ENCODE measurements around the gene PDIA2.

The PDIA2 gene

GRCh38 chr16:269061-269796 is 13.7 kb upstream of the PDIA2 start:
- no peaks in the 10 kb centered on the region for H3K79me1 ChIP-seq (replicated peaks; ENCODE audit: low read length, poor library complexity, severe bottlenecking)
- DNase-seq = no peak
- H3K4ac ChIP-seq (ENCODE audit: low read depth in 1 of 2, low read length in 2 of 2) = no peak overlapping the region
- H2AFZ ChIP-seq (ENCODE audit: low read depth, low read length) = no peak overlapping the region
- no peak overlapping the region for H2BK15ac ChIP-seq (ENCODE audit: low read depth, poor library complexity, severe bottlenecking)
- H3K14ac ChIP-seq (ENCODE audit: low read length in 2 of 2) = no peak overlapping the region
- peaks cover 8 to 21% of the 10 kb centered on the region in 2 experiments for H3K36me3 ChIP-seq (ENCODE audit: control insufficient read depth in 1 of 2, insufficient read depth in 2 of 2, low read depth in 1 of 2, low read length in 2 of 2)
- no peak overlapping the region for H2BK5ac ChIP-seq (ENCODE audit: low read depth, low read length, poor library complexity, severe bottlenecking)
- H4K91ac ChIP-seq (ENCODE audit: low read length) = no peak overlapping the region
- H3K27ac ChIP-seq (ENCODE audit: low read length, poor library complexity, severe bottlenecking) = no peak overlapping the region
- H2BK120ac ChIP-seq (ENCODE audit: low read depth, low read length) = no peak overlapping the region
- H3K23ac ChIP-seq (ENCODE audit: low read length in 2 of 2) = no peak overlapping the region
- H4K8ac ChIP-seq (ENCODE audit: low read length) = no peak overlapping the region
- peaks cover 4% of the 10 kb centered on the region for H3K4me1 ChIP-seq (ENCODE audit: control insufficient read depth, insufficient read depth, low read depth, low read length)
- peaks cover 9 to 35% of the 10 kb centered on the region in 2 experiments for H3K27me3 ChIP-seq (ENCODE audit: control insufficient read depth in 1 of 2, insufficient read depth in 1 of 2, low read length in 2 of 2)
- no peaks in the 10 kb centered on the region for H3K9me3 ChIP-seq (ENCODE audit: control insufficient read depth, low read length)
- no peak overlapping the region for H3K9ac ChIP-seq (ENCODE audit: low read length)
- no peak overlapping the region for H3K4me2 ChIP-seq (ENCODE audit: low read length, poor library complexity, severe bottlenecking)
- no peak overlapping the region for H3K4me3 ChIP-seq (ENCODE audit: insufficient read depth in 1 of 2, low read depth in 1 of 2, low read length in 2 of 2)
- no peak overlapping the region for H2AK5ac ChIP-seq (ENCODE audit: low read length, severe bottlenecking)
- H3K18ac ChIP-seq (ENCODE audit: low read depth in 1 of 2, low read length in 2 of 2) = no peak overlapping the region
- WGBS = 91% methylated on average over 24 of the region's 24 CpGs
- no peak overlapping the region for H2BK12ac ChIP-seq (ENCODE audit: low read length in 2 of 2)

GRCh38 chr16:270381-271255 is 12.3 kb upstream of the PDIA2 start:
- Histone ChIP-seq H4K91ac (ENCODE audit: low read length) (no peak overlapping the region), H3K4me1 (ENCODE audit: control insufficient read depth, insufficient read depth, low read depth, low read length) (peaks cover 10% of the 10 kb centered on the region), H3K4me3 (ENCODE audit: insufficient read depth in 1 of 2, low read depth in 1 of 2, low read length in 2 of 2) (no peak overlapping the region), H3K27ac (ENCODE audit: low read length, poor library complexity, severe bottlenecking) (no peak overlapping the region), H3K14ac (ENCODE audit: low read length in 2 of 2) (no peak overlapping the region), H3K9me3 (ENCODE audit: control insufficient read depth, low read length) (no peaks in the 10 kb centered on the region), H2BK15ac (ENCODE audit: low read depth, poor library complexity, severe bottlenecking) (no peak overlapping the region), H2AFZ (ENCODE audit: low read depth, low read length) (no peak overlapping the region), H3K4me2 (ENCODE audit: low read length, poor library complexity, severe bottlenecking) (no peak overlapping the region), H4K8ac (ENCODE audit: low read length) (no peak overlapping the region), H3K18ac (ENCODE audit: low read depth in 1 of 2, low read length in 2 of 2) (no peak overlapping the region), H3K9ac (ENCODE audit: low read length) (no peak overlapping the region), H3K4ac (ENCODE audit: low read depth in 1 of 2, low read length in 2 of 2) (no peak overlapping the region), H2BK120ac (ENCODE audit: low read depth, low read length) (no peak overlapping the region), H3K36me3 (ENCODE audit: control insufficient read depth in 1 of 2, insufficient read depth in 2 of 2, low read depth in 1 of 2, low read length in 2 of 2) (peaks cover 0 to 7% of the 10 kb centered on the region in 2 experiments), H2BK5ac (ENCODE audit: low read depth, low read length, poor library complexity, severe bottlenecking) (no peak overlapping the region), H2BK12ac (ENCODE audit: low read length in 2 of 2) (no peak overlapping the region), H2AK5ac (ENCODE audit: low read length, severe bottlenecking) (no peak overlapping the region), H3K23ac (ENCODE audit: low read length in 2 of 2) (no peak overlapping the region), H3K27me3 (ENCODE audit: control insufficient read depth in 1 of 2, insufficient read depth in 1 of 2, low read length in 2 of 2) (peaks cover 21 to 46% of the 10 kb centered on the region in 2 experiments), H3K79me1 (replicated peaks; ENCODE audit: low read length, poor library complexity, severe bottlenecking) (no peaks in the 10 kb centered on the region)
- no peak for DNase-seq
- WGBS = 91% methylated on average over 30 of the region's 34 CpGs

- Histone ChIP-seq H4K91ac (ENCODE audit: low read length) (no peak overlapping the region), H3K4ac (ENCODE audit: low read depth in 1 of 2, low read length in 2 of 2) (no peak overlapping the region), H3K4me3 (ENCODE audit: insufficient read depth in 1 of 2, low read depth in 1 of 2, low read length in 2 of 2) (no peak overlapping the region), H3K79me1 (replicated peaks; ENCODE audit: low read length, poor library complexity, severe bottlenecking) (no peaks in the 10 kb centered on the region), H3K27me3 (ENCODE audit: control insufficient read depth in 1 of 2, insufficient read depth in 1 of 2, low read length in 2 of 2) (peaks cover 21 to 53% of the 10 kb centered on the region in 2 experiments), H2BK5ac (ENCODE audit: low read depth, low read length, poor library complexity, severe bottlenecking) (no peak overlapping the region), H2BK15ac (ENCODE audit: low read depth, poor library complexity, severe bottlenecking) (no peak overlapping the region), H3K14ac (ENCODE audit: low read length in 2 of 2) (no peak overlapping the region), H3K18ac (ENCODE audit: low read depth in 1 of 2, low read length in 2 of 2) (no peak overlapping the region), H2BK120ac (ENCODE audit: low read depth, low read length) (no peak overlapping the region), H3K9me3 (ENCODE audit: control insufficient read depth, low read length) (no peaks in the 10 kb centered on the region), H3K9ac (ENCODE audit: low read length) (no peak overlapping the region), H2BK12ac (ENCODE audit: low read length in 2 of 2) (no peak overlapping the region), H3K4me1 (ENCODE audit: control insufficient read depth, insufficient read depth, low read depth, low read length) (peaks cover 10% of the 10 kb centered on the region), H2AK5ac (ENCODE audit: low read length, severe bottlenecking) (no peak overlapping the region), H4K8ac (ENCODE audit: low read length) (no peak overlapping the region), H3K36me3 (ENCODE audit: control insufficient read depth in 1 of 2, insufficient read depth in 2 of 2, low read depth in 1 of 2, low read length in 2 of 2) (no peaks in the 10 kb centered on the region), H3K27ac (ENCODE audit: low read length, poor library complexity, severe bottlenecking) (no peak overlapping the region), H2AFZ (ENCODE audit: low read depth, low read length) (no peak overlapping the region), H3K4me2 (ENCODE audit: low read length, poor library complexity, severe bottlenecking) (no peak overlapping the region), H3K23ac (ENCODE audit: low read length in 2 of 2) (no peak overlapping the region)
- 85% methylated on average over 36 of the region's 36 CpGs for WGBS
- no peak for DNase-seq
These were observed 10.1 kb upstream of the PDIA2 start for GRCh38 chr16:272633-273546.
